ENCODE data around the gene CD320. TPM values are rescaled to one million over a fixed set of nuclear protein-coding genes. Genes with fewer than 3 reads are reported as not detected.

Gene CD320
- total and polyA plus RNA-seq, 2 experiments from 2014 or later: 87.0 to 124 TPM

Other genes with a start within 250 kb of the CD320 start
- gene FBN3, start 158.8 kb downstream of the CD320 start, total RNA-seq (2014; rRNA removed; shearing (Covaris generic)): 34.7 and 54.5 TPM in 2 replicates
- gene FBN3, start 158.8 kb downstream of the CD320 start, polyA plus RNA-seq (2016; fragmentation: Nextera tagmentation; extraction: Ambion mirVana): 7.7 and 8.5 TPM in 2 replicates
- gene CERS4, start 99.0 kb downstream of the CD320 start, total RNA-seq (2014; rRNA removed; shearing (Covaris generic)): 96.2 and 109 TPM in 2 replicates
- gene CERS4, start 99.0 kb downstream of the CD320 start, polyA plus RNA-seq (2016; fragmentation: Nextera tagmentation; extraction: Ambion mirVana): 68.5 and 74.5 TPM in 2 replicates
- 35.1 and 38.3 TPM in 2 replicates for gene NDUFA7, start 13.0 kb upstream of the CD320 start, total RNA-seq (2014; rRNA removed; shearing (Covaris generic))
- gene NDUFA7, start 13.0 kb upstream of the CD320 start, polyA plus RNA-seq (2016; fragmentation: Nextera tagmentation; extraction: Ambion mirVana): 344 and 364 TPM in 2 replicates
- 151 and 174 TPM in 2 replicates for gene RPS28, start 13.1 kb upstream of the CD320 start, total RNA-seq (2014; rRNA removed; shearing (Covaris generic))
- 1,790 and 2,003 TPM in 2 replicates for gene RPS28, start 13.1 kb upstream of the CD320 start, polyA plus RNA-seq (2016; fragmentation: Nextera tagmentation; extraction: Ambion mirVana)
- 8.7 and 9.3 TPM in 2 replicates for gene KANK3, start 34.9 kb upstream of the CD320 start, total RNA-seq (2014; rRNA removed; shearing (Covaris generic))
- gene KANK3, start 34.9 kb upstream of the CD320 start, polyA plus RNA-seq (2016; fragmentation: Nextera tagmentation; extraction: Ambion mirVana): 2.0 and 2.2 TPM in 2 replicates
- gene ANGPTL4, start 55.8 kb upstream of the CD320 start, total RNA-seq (2014; rRNA removed; shearing (Covaris generic)): 1.4 and 2.2 TPM in 2 replicates
- 1.9 and 2.1 TPM in 2 replicates for gene ANGPTL4, start 55.8 kb upstream of the CD320 start, polyA plus RNA-seq (2016; fragmentation: Nextera tagmentation; extraction: Ambion mirVana)
- gene RAB11B, start 82.0 kb upstream of the CD320 start, total RNA-seq (2014; rRNA removed; shearing (Covaris generic)): 70.0 and 79.6 TPM in 2 replicates
- gene RAB11B, start 82.0 kb upstream of the CD320 start, polyA plus RNA-seq (2016; fragmentation: Nextera tagmentation; extraction: Ambion mirVana): 64.8 and 66.0 TPM in 2 replicates
- gene MARCHF2, start 104.9 kb upstream of the CD320 start, total RNA-seq (2014; rRNA removed; shearing (Covaris generic)): 50.1 and 58.7 TPM in 2 replicates
- gene MARCHF2, start 104.9 kb upstream of the CD320 start, polyA plus RNA-seq (2016; fragmentation: Nextera tagmentation; extraction: Ambion mirVana): 18.9 and 20.7 TPM in 2 replicates
- 359 and 389 TPM in 2 replicates for gene HNRNPM, start 136.6 kb upstream of the CD320 start, total RNA-seq (2014; rRNA removed; shearing (Covaris generic))
- gene HNRNPM, start 136.6 kb upstream of the CD320 start, polyA plus RNA-seq (2016; fragmentation: Nextera tagmentation; extraction: Ambion mirVana): 276 and 291 TPM in 2 replicates
- gene PRAM1, start 194.3 kb upstream of the CD320 start, total RNA-seq (2014; rRNA removed; shearing (Covaris generic)): 0.07 and 0.31 TPM in 2 replicates
- 0.54 TPM in 1 of 2 replicates, not detected in the other for gene PRAM1, start 194.3 kb upstream of the CD320 start, polyA plus RNA-seq (2016; fragmentation: Nextera tagmentation; extraction: Ambion mirVana)
- 29.2 and 45.0 TPM in 2 replicates for gene ZNF414, start 205.8 kb upstream of the CD320 start, total RNA-seq (2014; rRNA removed; shearing (Covaris generic))
- 27.4 and 31.6 TPM in 2 replicates for gene ZNF414, start 205.8 kb upstream of the CD320 start, polyA plus RNA-seq (2016; fragmentation: Nextera tagmentation; extraction: Ambion mirVana)